ENCODE data around the gene GLG1.

The GLG1 gene

GRCh38 chr16:74607310-74607961 is 522 bp upstream of the GLG1 start:
- TF ChIP-seq CTCF (IDR thresholded peaks at IDR 0.05): no peak
- Mint-ChIP-seq H3K4me1 (peaks cover 44% of the 10 kb centered on the region), H3K27me3 (ENCODE audit: low read depth, poor library complexity) (no peaks in the 10 kb centered on the region), H3K9me3 (peaks cover 2% of the 10 kb centered on the region), H3K27ac (peak overlapping the region; percentile 70), H3K36me3 (ENCODE audit: low read depth) (peaks cover 11% of the 10 kb centered on the region), H3K4me3 (peak overlapping the region; percentile 98)
- DNase-seq: no peak

DNA sequence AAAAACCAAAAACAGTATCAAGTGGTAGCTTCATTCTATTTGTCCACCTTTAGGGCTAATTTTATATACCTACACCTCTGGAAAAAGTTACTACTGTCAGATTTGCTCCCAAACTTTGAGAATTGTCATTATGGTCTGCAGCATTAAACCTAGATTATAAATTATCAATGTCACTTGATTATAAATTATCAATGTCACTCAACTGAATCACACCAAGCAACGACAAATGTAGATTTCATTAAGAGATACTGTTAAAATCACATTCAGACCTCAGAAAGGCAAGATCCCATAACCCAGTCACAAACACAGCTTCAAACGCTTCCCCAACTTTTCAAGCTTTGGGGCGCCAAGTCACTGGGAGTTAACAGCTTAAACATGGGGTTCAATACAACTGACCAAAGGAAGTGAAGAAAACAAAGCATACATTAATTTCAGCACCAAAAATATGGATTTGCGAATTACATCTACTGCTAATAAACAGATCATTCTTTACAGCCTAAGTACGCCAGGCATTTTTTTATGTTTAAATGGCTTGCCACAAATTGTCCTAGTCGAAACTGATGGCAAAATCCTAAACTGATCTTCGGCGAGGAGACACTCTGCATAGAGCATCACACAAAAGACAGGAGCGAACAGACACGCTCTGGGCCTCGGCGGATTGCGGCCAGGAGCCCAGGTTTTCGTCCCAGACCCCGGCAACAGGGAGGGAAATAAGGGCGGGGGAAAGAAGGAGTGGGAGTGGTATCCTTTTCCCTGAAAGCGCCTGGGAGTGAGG is 981 bp downstream of the GLG1 start:
- H3K36me3 Mint-ChIP-seq (ENCODE audit: low read depth): peaks cover 16% of the 10 kb centered on the region
- peaks cover 43% of the 10 kb centered on the region for H3K4me1 Mint-ChIP-seq
- no peak for DNase-seq
- H3K27me3 Mint-ChIP-seq (ENCODE audit: low read depth, poor library complexity): no peaks in the 10 kb centered on the region
- H3K27ac Mint-ChIP-seq: peak overlapping the region; percentile 99
- H3K4me3 Mint-ChIP-seq: peak overlapping the region; percentile 98
- TF ChIP-seq CTCF (IDR thresholded peaks at IDR 0.05): no peak
- H3K9me3 Mint-ChIP-seq: peaks cover 2% of the 10 kb centered on the region

DNA sequence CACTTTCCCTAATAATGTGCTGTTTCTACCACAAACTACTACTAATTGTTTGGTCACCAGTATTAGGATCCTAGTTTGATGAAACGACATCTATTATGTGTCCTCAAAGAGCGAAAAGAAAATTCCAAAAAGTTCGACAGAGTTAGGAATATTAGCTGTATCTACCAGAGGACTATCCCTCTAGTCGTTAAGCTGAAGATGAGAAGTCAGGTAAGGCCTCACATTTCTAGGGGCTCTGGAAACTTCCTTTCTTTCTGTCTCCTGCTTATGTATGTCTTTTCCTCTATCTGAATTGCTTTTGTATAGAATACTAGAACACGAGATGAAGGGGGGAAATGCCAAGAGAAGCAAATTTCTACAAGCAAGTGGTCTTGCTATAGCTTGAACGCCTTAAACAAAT is 1.6 kb downstream of the GLG1 start:
- Mint-ChIP-seq H3K4me1 (peaks cover 43% of the 10 kb centered on the region), H3K9me3 (peaks cover 2% of the 10 kb centered on the region), H3K27ac (no peak overlapping the region), H3K4me3 (peak overlapping the region; percentile 98), H3K36me3 (ENCODE audit: low read depth) (peaks cover 21% of the 10 kb centered on the region), H3K27me3 (ENCODE audit: low read depth, poor library complexity) (no peaks in the 10 kb centered on the region)
- no peak for TF ChIP-seq CTCF (IDR thresholded peaks at IDR 0.05)
- no peak for DNase-seq

DNA sequence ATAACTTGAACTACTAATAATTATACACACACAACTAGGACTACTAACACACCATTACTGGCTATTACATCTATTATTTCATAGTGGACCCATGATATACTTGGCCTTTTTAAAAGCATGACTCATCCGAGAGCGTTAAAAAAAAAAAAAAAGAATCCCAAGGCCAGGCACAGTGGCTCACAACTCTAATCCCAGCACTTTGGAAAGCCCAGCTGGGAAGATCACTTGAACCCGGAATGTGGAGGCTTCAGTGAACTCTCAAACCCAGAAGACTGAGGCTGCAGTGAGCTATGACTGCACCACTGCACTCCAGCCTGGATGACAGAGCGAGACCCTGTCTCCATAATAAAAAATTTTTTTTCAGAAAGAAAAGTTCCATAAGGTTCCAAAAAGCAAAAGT is 3.1 kb downstream of the GLG1 start:
- Mint-ChIP-seq H3K27me3 (ENCODE audit: low read depth, poor library complexity) (no peaks in the 10 kb centered on the region), H3K4me3 (peak overlapping the region; percentile 98), H3K9me3 (peaks cover 2% of the 10 kb centered on the region), H3K36me3 (ENCODE audit: low read depth) (peaks cover 35% of the 10 kb centered on the region), H3K27ac (no peak overlapping the region), H3K4me1 (peaks cover 43% of the 10 kb centered on the region)
- no peak for DNase-seq
- TF ChIP-seq CTCF (IDR thresholded peaks at IDR 0.05): no peak

GRCh38 chr16:74601126-74601871 is 5.6 kb downstream of the GLG1 start:
- Mint-ChIP-seq H3K27me3 (ENCODE audit: low read depth, poor library complexity) (no peaks in the 10 kb centered on the region), H3K27ac (peak overlapping the region; percentile 69), H3K9me3 (peaks cover 5% of the 10 kb centered on the region), H3K4me3 (no peak overlapping the region), H3K4me1 (peaks cover 30% of the 10 kb centered on the region), H3K36me3 (ENCODE audit: low read depth) (peaks cover 59% of the 10 kb centered on the region)
- DNase-seq: no peak
- TF ChIP-seq CTCF (IDR thresholded peaks at IDR 0.05): no peak
